Glomerular visceral epithelial cell (primary cell): ENCODE data around the gene PPP1R37.

Experiments
- DNase-seq: peaks from one replicate; pipeline ENCODE4 v3.0.0-alpha.2; 2016; ENCODE audit errors: extremely low spot score

The PPP1R37 gene, protein sequence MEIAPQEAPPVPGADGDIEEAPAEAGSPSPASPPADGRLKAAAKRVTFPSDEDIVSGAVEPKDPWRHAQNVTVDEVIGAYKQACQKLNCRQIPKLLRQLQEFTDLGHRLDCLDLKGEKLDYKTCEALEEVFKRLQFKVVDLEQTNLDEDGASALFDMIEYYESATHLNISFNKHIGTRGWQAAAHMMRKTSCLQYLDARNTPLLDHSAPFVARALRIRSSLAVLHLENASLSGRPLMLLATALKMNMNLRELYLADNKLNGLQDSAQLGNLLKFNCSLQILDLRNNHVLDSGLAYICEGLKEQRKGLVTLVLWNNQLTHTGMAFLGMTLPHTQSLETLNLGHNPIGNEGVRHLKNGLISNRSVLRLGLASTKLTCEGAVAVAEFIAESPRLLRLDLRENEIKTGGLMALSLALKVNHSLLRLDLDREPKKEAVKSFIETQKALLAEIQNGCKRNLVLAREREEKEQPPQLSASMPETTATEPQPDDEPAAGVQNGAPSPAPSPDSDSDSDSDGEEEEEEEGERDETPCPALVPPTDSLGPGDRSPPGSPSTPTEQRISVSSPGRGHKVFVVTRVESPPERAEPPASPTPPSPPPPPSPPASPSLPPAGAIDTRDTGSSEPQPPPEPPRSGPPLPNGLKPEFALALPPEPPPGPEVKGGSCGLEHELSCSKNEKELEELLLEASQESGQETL

GRCh38 chr19:45092747-45093678, at the start of gene PPP1R37:
Gene PPP1R37, plus strand, starts transcription at chr19:45093179. Its CDS starts 147 bp downstream, at chr19:45093326.
- peak; percentile 97 for DNase-seq

GRCh38 chr19:45045671-45046353, 47.2 kb upstream of the PPP1R37 start:
- no peak for DNase-seq

DNA sequence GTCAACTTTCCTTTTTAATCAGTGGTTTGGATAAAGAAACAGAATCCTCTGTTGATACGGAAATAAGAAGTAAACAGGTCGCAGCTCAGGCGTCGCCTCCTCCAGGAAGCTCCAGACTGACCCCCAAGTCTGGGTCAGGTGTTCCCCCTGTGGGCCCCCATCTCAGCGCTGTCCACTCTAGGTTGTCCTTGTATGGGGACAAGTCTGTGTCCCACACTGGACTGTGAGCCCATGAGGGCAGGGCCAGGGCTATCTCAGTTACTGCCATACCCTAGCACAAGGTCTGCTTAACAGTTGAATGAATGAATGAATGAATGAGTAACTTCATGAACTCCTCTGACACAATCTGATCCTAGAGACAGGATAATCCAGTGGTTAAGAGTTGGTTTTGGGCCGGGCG, 46.6 kb upstream of the PPP1R37 start:
- no peak for DNase-seq

DNA sequence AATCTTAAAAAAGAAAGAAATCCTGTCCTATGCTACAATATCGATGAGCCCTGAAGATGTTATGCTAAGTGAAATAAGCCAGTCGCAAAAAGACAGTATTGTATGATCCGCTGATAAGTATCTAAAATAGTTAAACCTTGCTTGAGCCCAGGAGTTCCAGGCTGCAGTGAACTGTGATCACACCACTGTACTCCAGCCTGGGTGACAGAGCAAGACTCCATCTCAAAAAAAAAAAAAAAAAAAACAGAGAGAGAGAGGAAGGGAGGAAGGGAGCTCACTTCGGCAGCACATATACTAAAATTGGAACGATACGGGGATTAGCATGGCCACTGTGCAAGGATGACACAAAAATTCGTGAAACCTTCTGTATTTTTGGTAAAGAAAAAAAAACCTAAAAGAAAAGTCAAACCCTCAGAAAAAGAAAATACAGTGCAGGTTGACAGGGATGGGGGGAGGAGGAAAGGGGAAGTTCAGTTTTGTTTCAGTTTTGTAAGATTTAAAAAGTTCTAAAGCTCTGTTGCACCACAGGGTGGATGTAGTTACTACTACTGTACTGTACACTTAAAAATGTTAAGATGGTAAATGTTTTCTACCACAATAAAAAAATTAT, 45.7 kb upstream of the PPP1R37 start:
- no peak for DNase-seq

DNA sequence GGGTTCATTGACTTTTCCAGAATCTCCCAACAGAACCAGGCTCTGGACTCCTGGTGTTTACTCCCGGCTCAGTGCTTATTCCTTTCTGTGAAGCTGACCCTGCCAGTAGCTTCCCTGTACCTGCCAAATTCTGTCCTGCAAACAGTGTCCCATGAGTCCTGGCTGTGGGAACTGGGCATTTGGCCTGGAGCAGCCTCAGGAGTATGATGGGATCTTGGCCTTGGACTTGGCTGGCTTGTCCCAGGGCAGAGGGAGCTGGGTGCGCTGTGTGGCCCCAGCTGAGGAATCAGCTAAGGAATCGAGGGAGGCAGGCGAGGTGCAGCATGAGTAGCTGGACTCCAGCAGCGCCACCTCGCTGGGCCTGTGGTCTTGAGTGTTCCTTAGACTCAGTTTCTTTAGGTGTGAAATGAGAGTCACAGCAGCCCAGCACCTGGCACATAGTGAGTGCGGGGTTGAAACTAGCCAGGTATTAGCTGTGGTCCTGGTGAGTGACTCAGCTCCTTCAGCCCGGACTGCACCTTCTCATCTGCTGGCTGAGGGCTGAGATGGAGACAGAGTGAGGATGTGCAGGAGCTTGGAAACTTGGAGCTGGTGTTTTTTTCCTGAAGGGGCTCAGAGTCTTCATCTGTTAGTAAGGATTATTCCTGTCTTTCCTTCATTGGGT, 43.8 kb upstream of the PPP1R37 start:
- no peak for DNase-seq

GRCh38 chr19:45050036-45050435, 42.9 kb upstream of the PPP1R37 start:
- no peak for DNase-seq

GRCh38 chr19:45051929-45052579, 40.9 kb upstream of the PPP1R37 start:
- no peak for DNase-seq

DNA sequence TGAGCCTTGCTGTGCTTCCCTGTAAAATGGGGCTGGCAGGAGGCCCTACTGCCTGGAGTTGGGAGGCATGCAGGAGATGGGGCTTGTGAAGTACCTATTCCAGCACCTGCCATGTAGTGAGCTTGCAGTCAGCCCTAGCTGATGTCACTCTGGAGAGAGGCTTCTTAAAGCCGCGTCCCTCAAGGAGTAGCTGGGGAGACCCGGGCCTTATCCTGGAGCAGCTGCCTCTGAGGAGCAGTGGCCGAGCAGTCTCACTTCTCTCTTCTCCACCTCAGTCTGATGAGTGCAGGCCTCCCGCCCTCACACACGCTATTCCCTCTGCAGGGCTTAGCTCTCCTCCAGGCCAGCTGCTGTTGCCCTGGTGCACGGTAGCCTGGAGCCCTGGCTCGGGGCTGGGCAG, 36.1 kb upstream of the PPP1R37 start:
- DNase-seq = no peak

DNA sequence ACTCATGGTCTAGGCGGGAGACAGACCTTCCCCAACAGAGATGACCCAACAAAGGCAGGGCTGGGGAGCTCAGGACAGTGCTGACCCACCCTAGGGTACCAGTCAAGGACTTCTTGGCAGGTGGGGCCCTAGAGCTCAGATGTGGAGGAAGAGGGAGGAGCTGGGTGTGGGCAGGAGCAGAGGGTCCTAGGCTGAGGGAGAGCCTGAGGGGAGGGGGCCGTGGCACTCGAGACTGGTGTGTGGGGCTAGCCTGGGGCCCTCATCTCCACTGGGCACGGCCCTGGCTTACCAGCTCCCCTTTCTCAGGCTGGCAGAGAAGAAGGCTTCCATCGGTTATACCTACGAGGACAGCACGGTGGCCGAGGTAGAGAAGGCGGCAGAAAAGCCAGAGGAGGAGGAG, 35.5 kb upstream of the PPP1R37 start:
- DNase-seq = no peak

DNA sequence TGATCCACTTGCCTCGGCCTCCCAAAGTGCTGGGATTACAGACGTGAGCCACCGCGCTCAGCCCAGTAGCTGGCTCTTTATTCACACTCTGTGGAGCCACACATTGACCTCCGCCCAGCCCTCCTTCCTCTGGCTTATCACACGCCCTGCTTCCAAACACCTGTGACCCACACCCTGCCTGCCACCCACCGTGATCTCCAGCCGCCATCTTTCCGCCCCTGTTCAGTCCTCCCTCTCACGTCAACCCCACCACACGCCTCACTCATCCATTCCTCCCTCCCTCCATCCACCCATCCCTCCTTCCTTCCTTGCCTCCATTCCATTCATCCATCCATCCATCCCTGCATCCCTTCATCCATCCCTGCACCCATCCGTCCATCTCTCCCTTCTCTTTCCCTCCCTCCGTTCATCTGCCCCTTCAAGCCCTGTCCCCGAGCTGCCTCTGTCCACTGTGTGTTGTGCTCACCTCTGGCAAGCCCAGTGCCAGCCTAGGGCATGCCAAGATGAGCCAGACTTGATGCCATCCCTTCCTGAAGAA, 34.3 kb upstream of the PPP1R37 start:
- no peak for DNase-seq

- DNase-seq = peak; percentile 85
These were observed 33.6 kb upstream of the PPP1R37 start for GRCh38 chr19:45059258-45059965.

- DNase-seq = no peak
These were observed 31.0 kb upstream of the PPP1R37 start for GRCh38 chr19:45061965-45062364.

GRCh38 chr19:45063851-45064801, 28.9 kb upstream of the PPP1R37 start:
- no peak for DNase-seq

DNA sequence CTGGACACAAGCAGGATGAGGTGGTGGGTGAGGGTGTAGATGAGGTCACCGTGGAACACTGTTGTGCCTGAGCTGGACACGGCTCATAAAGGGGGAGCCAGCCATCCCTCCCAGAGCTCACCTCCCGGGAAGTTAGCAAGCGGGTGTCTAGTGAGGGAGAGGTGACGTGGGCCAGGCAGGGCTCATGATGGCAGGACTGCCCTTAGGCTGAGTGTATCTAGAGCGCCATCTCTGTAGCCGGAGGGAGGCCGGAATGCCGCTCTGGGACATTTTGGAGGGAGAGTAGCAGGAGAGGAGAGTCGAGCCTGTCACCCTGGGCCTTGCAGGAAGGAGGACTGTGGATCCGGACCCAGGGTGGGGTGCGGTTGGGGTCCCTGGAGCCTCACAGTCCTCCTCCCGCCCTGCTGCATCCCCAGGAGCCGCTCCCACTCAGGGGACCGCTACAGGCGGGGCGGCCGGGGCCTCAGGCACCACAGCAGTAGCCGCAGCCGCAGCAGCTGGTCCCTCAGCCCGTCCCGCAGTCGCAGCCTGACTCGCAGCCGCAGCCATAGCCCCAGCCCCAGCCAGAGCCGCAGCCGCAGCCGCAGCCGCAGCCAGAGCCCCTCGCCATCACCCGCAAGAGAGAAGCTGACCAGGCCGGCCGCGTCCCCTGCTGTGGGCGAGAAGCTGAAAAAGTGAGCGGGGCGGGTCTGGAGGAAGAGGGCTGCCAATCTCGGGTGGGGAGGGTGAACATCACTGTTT, 25.9 kb upstream of the PPP1R37 start:
- no peak for DNase-seq

DNA sequence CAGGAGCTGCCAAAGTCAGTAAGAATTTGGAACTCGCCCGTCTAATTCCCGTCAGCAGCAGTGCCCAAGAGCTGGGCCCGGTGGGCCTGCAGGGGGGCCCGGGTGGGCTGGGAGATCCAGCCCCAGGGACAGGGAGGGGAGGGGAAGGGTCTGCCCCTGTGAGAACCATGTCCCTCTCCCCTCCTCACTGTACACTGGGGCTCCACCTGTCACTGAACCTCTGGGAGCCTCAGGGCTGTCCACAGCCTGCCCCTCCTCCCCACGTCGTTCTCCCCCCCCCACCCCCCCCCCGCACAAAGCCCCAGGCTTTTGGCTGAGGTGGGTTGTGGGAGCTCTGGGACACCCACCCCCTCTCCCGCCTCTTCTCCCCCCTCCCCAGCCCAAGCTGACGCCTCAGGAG, 24.9 kb upstream of the PPP1R37 start:
- DNase-seq = no peak

GRCh38 chr19:45069056-45069455, 23.9 kb upstream of the PPP1R37 start:
- no peak for DNase-seq

DNA sequence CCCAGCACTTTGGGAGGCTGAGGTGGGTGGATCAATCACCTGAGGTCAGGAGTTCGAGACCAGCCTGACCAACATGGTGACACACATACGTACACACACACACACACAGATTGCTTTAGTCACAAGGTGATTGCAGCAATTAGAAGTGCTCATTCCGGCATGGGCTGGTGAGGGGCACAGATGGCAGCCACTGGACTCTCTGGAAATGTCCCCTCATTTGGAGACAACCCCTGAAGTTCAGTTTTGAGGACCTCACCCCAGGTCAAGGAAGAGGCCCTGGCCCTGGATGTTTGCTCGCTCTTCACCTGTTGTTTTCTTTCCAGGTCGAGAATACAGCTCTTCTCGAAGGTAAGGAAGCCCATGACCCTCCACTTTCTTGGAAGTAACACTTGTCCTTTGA, 22.8 kb upstream of the PPP1R37 start:
- DNase-seq = no peak
